ENCODE results near the gene DCBLD2. TPM values are rescaled to one million over a fixed set of nuclear protein-coding genes. Genes with fewer than 3 reads are reported as not detected.

The DCBLD2 gene
- polyA plus RNA-seq, 1 of the 3 experiments (the other 2 are of a cell fraction): 159 TPM

DNA sequence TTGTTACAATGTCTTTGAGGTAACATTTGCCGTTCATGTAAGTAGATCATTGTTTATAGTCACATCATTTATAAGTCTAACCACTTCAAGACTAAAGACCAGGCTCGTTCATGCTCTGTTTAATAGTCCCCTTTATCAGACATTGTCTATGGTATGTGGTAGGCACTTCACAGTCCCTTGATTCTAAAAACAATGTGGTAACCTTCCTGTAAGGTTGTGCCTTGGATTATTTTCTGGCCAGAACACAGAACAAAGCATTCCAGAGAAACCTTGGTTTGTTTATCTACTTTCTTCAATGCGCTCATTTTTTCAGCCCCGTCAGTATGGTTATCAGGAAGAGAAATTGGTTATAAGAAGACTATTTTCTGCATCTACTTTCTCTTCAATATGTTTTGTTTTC, 154.6 kb downstream of the DCBLD2 start:
- ChIA-PET CTCF (no interaction called here), POLR2A (no interaction called here)
- no peaks in the 10 kb centered on the region for H3K27me3 ChIP-seq (ENCODE audit: insufficient read depth)
- H3K4me1 ChIP-seq (ENCODE audit: control insufficient read depth in 1 of 2, insufficient read depth in 2 of 2, low read depth in 1 of 2, low read length in 1 of 2): peaks cover 0 to 10% of the 10 kb centered on the region in 2 experiments; a peak in 2 of 4 replicates
- 90% methylated on average over 4 of the region's 4 CpGs for WGBS (ENCODE audit: low lambda C conversion rate)
- no peak overlapping the region for H3K4me2 ChIP-seq
- H2AFZ ChIP-seq (ENCODE audit: low read depth): no peak overlapping the region
- no peaks in the 10 kb centered on the region for H4K20me1 ChIP-seq (ENCODE audit: insufficient read depth)
- no peak overlapping the region for H3K27ac ChIP-seq (ENCODE audit: low read depth in 2 of 2, low read length in 1 of 2)
- no peaks in the 10 kb centered on the region for H3K9me2 ChIP-seq
- H3K36me3 ChIP-seq (replicated peaks in 1 of 2; ENCODE audit: control insufficient read depth in 1 of 2, insufficient read depth in 2 of 2, low read length in 1 of 2): peaks cover 2 to 3% of the 10 kb centered on the region in 2 experiments
- H3K9me3 ChIP-seq: no peaks in the 10 kb centered on the region
- DNase-seq: no peak
- TF ChIP-seq YY1 (IDR thresholded peaks at IDR 0.05; ENCODE audit: low read depth) (no peak), FOXJ3 (CRISPR knock-in tag; IDR thresholded peaks at IDR 0.05) (no peak), CHD2 (IDR thresholded peaks at IDR 0.05; ENCODE audit: low read length, partially characterized antibody) (no peak), SIN3A (IDR thresholded peaks at IDR 0.05; ENCODE audit: borderline replicate concordance, low read depth, low read length) (no peak), MEF2A (IDR thresholded peaks at IDR 0.05; ENCODE audit: borderline replicate concordance, low read depth) (no peak), NFIC (IDR thresholded peaks at IDR 0.05; ENCODE audit: borderline replicate concordance) (no peak), RAD21 (IDR thresholded peaks at IDR 0.05; ENCODE audit: low read length) (no peak), MXI1 (IDR thresholded peaks at IDR 0.05; ENCODE audit: low read depth, low read length) (no peak)
- TF ChIP-seq, protein P1, sequence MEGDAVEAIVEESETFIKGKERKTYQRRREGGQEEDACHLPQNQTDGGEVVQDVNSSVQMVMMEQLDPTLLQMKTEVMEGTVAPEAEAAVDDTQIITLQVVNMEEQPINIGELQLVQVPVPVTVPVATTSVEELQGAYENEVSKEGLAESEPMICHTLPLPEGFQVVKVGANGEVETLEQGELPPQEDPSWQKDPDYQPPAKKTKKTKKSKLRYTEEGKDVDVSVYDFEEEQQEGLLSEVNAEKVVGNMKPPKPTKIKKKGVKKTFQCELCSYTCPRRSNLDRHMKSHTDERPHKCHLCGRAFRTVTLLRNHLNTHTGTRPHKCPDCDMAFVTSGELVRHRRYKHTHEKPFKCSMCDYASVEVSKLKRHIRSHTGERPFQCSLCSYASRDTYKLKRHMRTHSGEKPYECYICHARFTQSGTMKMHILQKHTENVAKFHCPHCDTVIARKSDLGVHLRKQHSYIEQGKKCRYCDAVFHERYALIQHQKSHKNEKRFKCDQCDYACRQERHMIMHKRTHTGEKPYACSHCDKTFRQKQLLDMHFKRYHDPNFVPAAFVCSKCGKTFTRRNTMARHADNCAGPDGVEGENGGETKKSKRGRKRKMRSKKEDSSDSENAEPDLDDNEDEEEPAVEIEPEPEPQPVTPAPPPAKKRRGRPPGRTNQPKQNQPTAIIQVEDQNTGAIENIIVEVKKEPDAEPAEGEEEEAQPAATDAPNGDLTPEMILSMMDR (IDR thresholded peaks at IDR 0.05): no peak
- TF ChIP-seq, protein P2, sequence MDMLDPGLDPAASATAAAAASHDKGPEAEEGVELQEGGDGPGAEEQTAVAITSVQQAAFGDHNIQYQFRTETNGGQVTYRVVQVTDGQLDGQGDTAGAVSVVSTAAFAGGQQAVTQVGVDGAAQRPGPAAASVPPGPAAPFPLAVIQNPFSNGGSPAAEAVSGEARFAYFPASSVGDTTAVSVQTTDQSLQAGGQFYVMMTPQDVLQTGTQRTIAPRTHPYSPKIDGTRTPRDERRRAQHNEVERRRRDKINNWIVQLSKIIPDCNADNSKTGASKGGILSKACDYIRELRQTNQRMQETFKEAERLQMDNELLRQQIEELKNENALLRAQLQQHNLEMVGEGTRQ (IDR thresholded peaks at IDR 0.05; ENCODE audit: borderline replicate concordance, low read depth, low read length): no peak
- TF ChIP-seq, protein P3, sequence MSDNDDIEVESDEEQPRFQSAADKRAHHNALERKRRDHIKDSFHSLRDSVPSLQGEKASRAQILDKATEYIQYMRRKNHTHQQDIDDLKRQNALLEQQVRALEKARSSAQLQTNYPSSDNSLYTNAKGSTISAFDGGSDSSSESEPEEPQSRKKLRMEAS (IDR thresholded peaks at IDR 0.05; ENCODE audit: low read depth): no peak
- TF ChIP-seq, protein P4, sequence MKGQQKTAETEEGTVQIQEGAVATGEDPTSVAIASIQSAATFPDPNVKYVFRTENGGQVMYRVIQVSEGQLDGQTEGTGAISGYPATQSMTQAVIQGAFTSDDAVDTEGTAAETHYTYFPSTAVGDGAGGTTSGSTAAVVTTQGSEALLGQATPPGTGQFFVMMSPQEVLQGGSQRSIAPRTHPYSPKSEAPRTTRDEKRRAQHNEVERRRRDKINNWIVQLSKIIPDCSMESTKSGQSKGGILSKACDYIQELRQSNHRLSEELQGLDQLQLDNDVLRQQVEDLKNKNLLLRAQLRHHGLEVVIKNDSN (IDR thresholded peaks at IDR 0.05; ENCODE audit: borderline replicate concordance, low read depth): no peak
- peaks cover 84% of the 10 kb centered on the region for H3K79me2 ChIP-seq (ENCODE audit: insufficient read depth)
- no peak overlapping the region for H3K9ac ChIP-seq
- peaks cover 4% of the 10 kb centered on the region for H3F3A ChIP-seq (replicated peaks; ENCODE audit: insufficient read depth)
- H3K4me3 ChIP-seq (ENCODE audit: low read depth in 2 of 2, low read length in 1 of 2): no peak overlapping the region

DNA sequence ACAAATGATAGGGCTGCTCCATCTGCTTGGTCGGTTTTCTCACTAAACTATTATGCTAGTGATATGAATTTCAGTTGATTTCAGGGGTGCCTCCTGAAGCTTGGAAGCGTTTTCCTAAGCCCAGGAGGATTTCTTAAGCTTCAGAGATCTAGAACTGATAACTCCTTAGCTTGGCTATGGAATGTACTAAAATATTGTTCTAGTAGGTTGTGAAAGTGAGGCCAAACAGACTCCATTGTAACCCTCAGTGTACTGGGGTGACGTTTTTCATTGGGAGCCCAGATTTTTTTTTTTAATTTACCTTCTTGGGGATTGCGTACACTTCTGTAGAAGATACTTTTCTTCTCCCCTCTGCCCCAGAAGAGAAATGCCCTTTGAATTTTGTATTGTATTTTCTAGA, 155.4 kb downstream of the DCBLD2 start:
- H3K27ac ChIP-seq (ENCODE audit: low read depth in 2 of 2, low read length in 1 of 2): no peak overlapping the region
- H2AFZ ChIP-seq (ENCODE audit: low read depth): no peak overlapping the region
- ChIA-PET CTCF (no interaction called here), POLR2A (no interaction called here)
- WGBS (ENCODE audit: low lambda C conversion rate): 75% methylated on average over 4 of the region's 4 CpGs
- no peaks in the 10 kb centered on the region for H3F3A ChIP-seq (replicated peaks; ENCODE audit: insufficient read depth)
- peaks cover 85% of the 10 kb centered on the region for H3K79me2 ChIP-seq (ENCODE audit: insufficient read depth)
- peaks cover 3 to 13% of the 10 kb centered on the region in 2 experiments; a peak in 3 of 4 replicates for H3K4me1 ChIP-seq (ENCODE audit: control insufficient read depth in 1 of 2, insufficient read depth in 2 of 2, low read depth in 1 of 2, low read length in 1 of 2)
- peaks cover 0 to 2% of the 10 kb centered on the region in 2 experiments for H3K36me3 ChIP-seq (replicated peaks in 1 of 2; ENCODE audit: control insufficient read depth in 1 of 2, insufficient read depth in 2 of 2, low read length in 1 of 2)
- H3K4me2 ChIP-seq: no peak overlapping the region
- H3K9ac ChIP-seq: no peak overlapping the region
- H3K9me2 ChIP-seq: no peaks in the 10 kb centered on the region
- no peaks in the 10 kb centered on the region for H4K20me1 ChIP-seq (ENCODE audit: insufficient read depth)
- no peaks in the 10 kb centered on the region for H3K27me3 ChIP-seq (ENCODE audit: insufficient read depth)
- no peak overlapping the region for H3K4me3 ChIP-seq (ENCODE audit: low read depth in 2 of 2, low read length in 1 of 2)
- TF ChIP-seq NFIC (IDR thresholded peaks at IDR 0.05; ENCODE audit: borderline replicate concordance) (no peak), FOXJ3 (CRISPR knock-in tag; IDR thresholded peaks at IDR 0.05) (no peak), MXI1 (IDR thresholded peaks at IDR 0.05; ENCODE audit: low read depth, low read length) (no peak), CHD2 (IDR thresholded peaks at IDR 0.05; ENCODE audit: low read length, partially characterized antibody) (no peak)
- TF ChIP-seq, protein P3 (IDR thresholded peaks at IDR 0.05; ENCODE audit: low read depth): no peak
- TF ChIP-seq, protein P4 (IDR thresholded peaks at IDR 0.05; ENCODE audit: borderline replicate concordance, low read depth): no peak
- TF ChIP-seq, protein P5, sequence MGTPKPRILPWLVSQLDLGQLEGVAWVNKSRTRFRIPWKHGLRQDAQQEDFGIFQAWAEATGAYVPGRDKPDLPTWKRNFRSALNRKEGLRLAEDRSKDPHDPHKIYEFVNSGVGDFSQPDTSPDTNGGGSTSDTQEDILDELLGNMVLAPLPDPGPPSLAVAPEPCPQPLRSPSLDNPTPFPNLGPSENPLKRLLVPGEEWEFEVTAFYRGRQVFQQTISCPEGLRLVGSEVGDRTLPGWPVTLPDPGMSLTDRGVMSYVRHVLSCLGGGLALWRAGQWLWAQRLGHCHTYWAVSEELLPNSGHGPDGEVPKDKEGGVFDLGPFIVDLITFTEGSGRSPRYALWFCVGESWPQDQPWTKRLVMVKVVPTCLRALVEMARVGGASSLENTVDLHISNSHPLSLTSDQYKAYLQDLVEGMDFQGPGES (IDR thresholded peaks at IDR 0.05; ENCODE audit: low read depth, low read length): no peak
- DNase-seq: no peak
- no peaks in the 10 kb centered on the region for H3K9me3 ChIP-seq
